ENCODE data around the gene TKT. TPM values are rescaled to one million over a fixed set of nuclear protein-coding genes. Genes with fewer than 3 reads are reported as not detected.

TKT gene
- total and polyA plus RNA-seq, 2 of the 13 experiments (the other 11 are each of a cell fraction or from before 2014, with no cell fraction given): 150 to 238 TPM

GRCh38 chr3:53222183-53222901 is 33.5 kb downstream of the TKT start (continued):
- TF ChIP-seq REST (IDR thresholded peaks at IDR 0.05; ENCODE audit: borderline replicate concordance in 1 of 2, low read depth in 1 of 2, low read length in 2 of 2) (no peak), MIER2 (CRISPR knock-in tag; IDR thresholded peaks at IDR 0.05) (0 out of 2 replicates have a peak, but pooled peaks have one; percentile 30), NKX3-1 (CRISPR knock-in tag; IDR thresholded peaks at IDR 0.05) (0 out of 2 replicates have a peak, but pooled peaks have one; percentile 48), ZNF574 (CRISPR knock-in tag; IDR thresholded peaks at IDR 0.05) (peak; percentile 36; the same call in 1 of the 2 replicates), ZNF883 (CRISPR knock-in tag; IDR thresholded peaks at IDR 0.05; ENCODE audit: not compliant biosample characterization) (no peak), ARID5B (CRISPR knock-in tag; IDR thresholded peaks at IDR 0.05) (peak; percentile 47; the same call in 1 of the 2 replicates), HNF4G (IDR thresholded peaks at IDR 0.05; ENCODE audit: borderline replicate concordance, low read depth, low read length) (0 out of 2 replicates have a peak, but pooled peaks have one; percentile 22), HNF4G (CRISPR knock-in tag; IDR thresholded peaks at IDR 0.05; ENCODE audit: borderline replicate concordance, low read depth) (no peak), THRA (CRISPR knock-in tag; IDR thresholded peaks at IDR 0.05; ENCODE audit: borderline replicate concordance) (0 out of 2 replicates have a peak, but pooled peaks have one; percentile 19), ADNP (CRISPR knock-in tag; IDR thresholded peaks at IDR 0.05) (no peak), ZNF30 (CRISPR knock-in tag; IDR thresholded peaks at IDR 0.05) (no peak), ZFP90 (CRISPR knock-in tag; IDR thresholded peaks at IDR 0.05; ENCODE audit: borderline replicate concordance) (0 out of 2 replicates have a peak, but pooled peaks have one; percentile 49), ZMAT5 (CRISPR knock-in tag; IDR thresholded peaks at IDR 0.05; ENCODE audit: borderline replicate concordance, low read depth) (no peak), TFAP4 (IDR thresholded peaks at IDR 0.05; ENCODE audit: borderline replicate concordance, low read depth) (peak; percentile 85)
